Effector memory CD4-positive, alpha-beta T cell (primary cell): ENCODE measurements around the gene PPP1R37.
A peak's percentile ranks its signal among the peaks of the same experiment; 100 is the strongest.

ENCODE experiments used
- DNase-seq, 3 donors: peaks; one replicate each; pipeline ENCODE4 v3.0.0-alpha.2; 2020
- H3K27ac ChIP-seq: 2 replicates; pipeline ENCODE4 v1.7.0; 2013; ENCODE audit warnings: mild to moderate bottlenecking, low read length, moderate library complexity; ENCODE audit not compliant: insufficient read depth, poor library complexity, severe bottlenecking
- H3K27me3 ChIP-seq: replicated peaks from 2 replicates; pipeline ENCODE4 v1.7.0; 2013; ENCODE audit warnings: mild to moderate bottlenecking, low read length; ENCODE audit not compliant: insufficient read depth, control insufficient read depth, poor library complexity, severe bottlenecking
- H3K36me3 ChIP-seq: 2 replicates; pipeline ENCODE4 v1.7.0; 2013; ENCODE audit warnings: mild to moderate bottlenecking, low read length, moderate library complexity; ENCODE audit not compliant: control insufficient read depth, insufficient read depth
- H3K4me1 ChIP-seq: 2 replicates; pipeline ENCODE4 v1.7.0; 2013; ENCODE audit warnings: low read length, mild to moderate bottlenecking; ENCODE audit not compliant: control insufficient read depth, insufficient read depth, poor library complexity, severe bottlenecking
- H3K4me3 ChIP-seq: 2 replicates; pipeline ENCODE4 v1.7.0; 2013; ENCODE audit warnings: low read length, low read depth, mild to moderate bottlenecking; ENCODE audit not compliant: insufficient read depth, poor library complexity, severe bottlenecking
- H3K9me3 ChIP-seq: 2 replicates; pipeline ENCODE4 v1.7.0; 2013; ENCODE audit warnings: mild to moderate bottlenecking, low read length, moderate library complexity; ENCODE audit not compliant: control insufficient read depth

Gene PPP1R37

GRCh38 chr19:45125360-45125759, 32.4 kb downstream of the PPP1R37 start:
- H3K9me3 ChIP-seq: no peaks in the 10 kb centered on the region
- H3K27me3 ChIP-seq: no peaks in the 10 kb centered on the region
- no peak overlapping the region for H3K4me3 ChIP-seq
- H3K36me3 ChIP-seq: no peaks in the 10 kb centered on the region
- H3K27ac ChIP-seq: no peak overlapping the region
- H3K4me1 ChIP-seq: peaks cover 4% of the 10 kb centered on the region
- no peak for DNase-seq

GRCh38 chr19:45125975-45126493, 33.1 kb downstream of the PPP1R37 start:
- peak; percentile 16 to 32 (median 25) for DNase-seq
- no peak overlapping the region for H3K4me3 ChIP-seq

DNA sequence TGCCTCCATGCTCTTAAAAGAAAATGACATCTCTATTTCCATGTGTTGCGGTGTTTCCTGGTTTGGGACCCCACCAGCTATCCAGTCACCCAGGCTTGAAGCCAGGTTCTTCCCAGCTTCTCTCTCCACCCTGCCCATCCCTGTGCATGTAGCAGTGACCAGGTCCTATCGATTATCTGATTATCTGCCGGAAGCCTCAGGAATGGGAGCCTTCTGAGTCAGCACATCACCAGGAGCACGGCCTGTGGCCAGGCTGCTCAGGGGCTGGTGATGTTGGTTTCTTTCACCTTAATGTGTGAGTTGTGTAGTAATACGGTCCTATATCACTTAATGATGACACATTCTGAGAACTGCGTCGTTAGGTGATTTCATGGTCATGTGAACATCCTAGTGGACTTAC, 33.7 kb downstream of the PPP1R37 start:
- Histone ChIP-seq H3K9me3 (no peaks in the 10 kb centered on the region), H3K4me1 (peaks cover 4% of the 10 kb centered on the region), H3K4me3 (no peak overlapping the region), H3K27me3 (no peaks in the 10 kb centered on the region), H3K27ac (no peak overlapping the region), H3K36me3 (no peaks in the 10 kb centered on the region)
- DNase-seq: no peak

More at GRCh38 chr19:45125975-45126493, 33.1 kb downstream of the PPP1R37 start:
- Histone ChIP-seq H3K4me1 (peaks cover 4% of the 10 kb centered on the region), H3K9me3 (no peaks in the 10 kb centered on the region), H3K27me3 (no peaks in the 10 kb centered on the region), H3K27ac (no peak overlapping the region), H3K36me3 (no peaks in the 10 kb centered on the region)

GRCh38 chr19:45128146-45128545, 35.2 kb downstream of the PPP1R37 start:
- Histone ChIP-seq H3K36me3 (no peaks in the 10 kb centered on the region), H3K27ac (no peak overlapping the region), H3K27me3 (no peaks in the 10 kb centered on the region), H3K4me3 (no peak overlapping the region), H3K9me3 (no peaks in the 10 kb centered on the region), H3K4me1 (peaks cover 4% of the 10 kb centered on the region)
- no peak for DNase-seq

- peaks cover 4% of the 10 kb centered on the region for H3K4me1 ChIP-seq
- H3K4me3 ChIP-seq: no peak overlapping the region
- DNase-seq: no peak
- H3K27ac ChIP-seq: no peak overlapping the region
- H3K9me3 ChIP-seq: no peaks in the 10 kb centered on the region
- no peaks in the 10 kb centered on the region for H3K27me3 ChIP-seq
- no peaks in the 10 kb centered on the region for H3K36me3 ChIP-seq
Measured at GRCh38 chr19:45128806-45129205, 35.8 kb downstream of the PPP1R37 start.

GRCh38 chr19:45130236-45130635, 37.3 kb downstream of the PPP1R37 start:
- H3K4me1 ChIP-seq: peaks cover 4% of the 10 kb centered on the region
- no peak for DNase-seq

DNA sequence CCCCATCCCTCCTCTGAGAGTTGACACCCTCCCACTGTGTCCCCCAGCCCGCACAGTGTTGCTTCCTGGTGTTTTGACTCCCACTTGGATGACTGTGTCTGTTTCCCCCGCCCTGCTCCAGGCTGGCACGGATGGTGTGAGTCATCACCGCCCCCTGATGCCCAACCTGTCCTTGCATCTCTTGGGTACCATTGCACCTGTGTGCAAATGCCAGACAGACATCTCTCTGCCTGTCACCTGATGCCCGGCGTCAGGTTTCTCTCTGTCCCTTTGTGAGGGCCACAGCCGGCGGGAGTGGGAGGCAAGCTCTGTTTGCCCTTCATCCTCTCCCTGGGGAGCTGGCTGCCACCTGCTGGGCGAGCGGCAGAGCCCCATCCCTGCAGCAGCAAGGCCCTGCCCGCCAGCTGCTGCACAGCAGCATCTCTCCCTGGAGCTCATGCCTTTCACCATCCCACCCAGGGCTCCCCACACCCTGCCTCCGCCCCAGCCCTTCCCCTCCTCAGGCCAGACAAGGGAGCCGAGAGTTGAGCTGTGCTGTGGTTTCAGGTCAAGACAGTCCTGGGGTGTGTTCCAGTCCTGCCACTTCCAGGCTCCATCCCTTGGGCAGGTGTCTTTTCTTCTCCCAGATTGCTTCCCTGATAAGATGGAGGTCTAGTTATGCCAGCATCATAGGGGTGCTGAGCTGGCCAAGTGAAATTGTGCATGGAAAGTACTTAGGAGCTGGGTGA, 38.1 kb downstream of the PPP1R37 start:
- Histone ChIP-seq H3K4me1 (peaks cover under 1% of the 10 kb centered on the region), H3K4me3 (no peak overlapping the region), H3K36me3 (no peaks in the 10 kb centered on the region), H3K27me3 (no peaks in the 10 kb centered on the region), H3K27ac (no peak overlapping the region), H3K9me3 (no peaks in the 10 kb centered on the region)
- DNase-seq: no peak

More at GRCh38 chr19:45130236-45130635, 37.3 kb downstream of the PPP1R37 start:
- H3K36me3 ChIP-seq: no peaks in the 10 kb centered on the region
- H3K9me3 ChIP-seq: no peaks in the 10 kb centered on the region
- no peak overlapping the region for H3K27ac ChIP-seq
- H3K4me3 ChIP-seq: no peak overlapping the region
- no peaks in the 10 kb centered on the region for H3K27me3 ChIP-seq

- Histone ChIP-seq H3K4me3 (no peak overlapping the region), H3K4me1 (no peaks in the 10 kb centered on the region), H3K27ac (no peak overlapping the region), H3K9me3 (no peaks in the 10 kb centered on the region), H3K27me3 (no peaks in the 10 kb centered on the region), H3K36me3 (no peaks in the 10 kb centered on the region)
- DNase-seq: no peak
Measured at GRCh38 chr19:45133661-45134060, 40.7 kb downstream of the PPP1R37 start.

- H3K27ac ChIP-seq: no peak overlapping the region
- no peak overlapping the region for H3K4me3 ChIP-seq
- H3K27me3 ChIP-seq: no peaks in the 10 kb centered on the region
- no peaks in the 10 kb centered on the region for H3K9me3 ChIP-seq
- DNase-seq: no peak
- H3K4me1 ChIP-seq: no peaks in the 10 kb centered on the region
- no peaks in the 10 kb centered on the region for H3K36me3 ChIP-seq
Measured at GRCh38 chr19:45135176-45135885, 42.4 kb downstream of the PPP1R37 start.
